Karpas-422 (cell line): Measurements from ENCODE around the gene GALNT1. TPM values are rescaled to one million over a fixed set of nuclear protein-coding genes. Genes with fewer than 3 reads are reported as not detected.

Experiments used
- total RNA-seq: library from RNA; depleted of rRNA; stranded (reverse); fragments of >200 nt; shearing (Covaris generic); gene quantifications from 2 replicates; pipeline ENCODE4 v1.2.3, GENCODE V29; 2014; ENCODE audit warnings: low replicate concordance; rRNA removed

Gene GALNT1
- total RNA-seq, 1 experiment from 2014 or later, result 259 TPM

Other genes starting within 250 kb of the GALNT1 start
- 26.1 and 42.6 TPM in 2 replicates for gene ZNF24, start 237.3 kb upstream of the GALNT1 start, total RNA-seq
- 1.0 and 1.4 TPM in 2 replicates for gene ZNF396, start 204.4 kb upstream of the GALNT1 start, total RNA-seq
- gene INO80C, start 83.8 kb upstream of the GALNT1 start, total RNA-seq, result 83.4 and 108 TPM in 2 replicates